DOHH2 (cell line): ENCODE data around the gene CLK3.

ENCODE experiments used
- EZH2phosphoT487 ChIP-seq: fragments of 200-600 bp; sonication (generic); IDR thresholded peaks from 2 replicates; pipeline ENCODE4 v1.6.1; 2017; ENCODE audit warnings: borderline replicate concordance, mild to moderate bottlenecking, antibody characterized with exemption, low read length, moderate library complexity, mixed read lengths
- TF ChIP-seq, protein P1 (sequence below): fragments of 200-600 bp; sonication (generic); IDR thresholded peaks from one replicate; pipeline ENCODE4 v1.5.1; 2014; ENCODE audit warnings: antibody characterized with exemption, mild to moderate bottlenecking, low read depth, low read length; ENCODE audit not compliant: poor library complexity, severe bottlenecking

DNA sequence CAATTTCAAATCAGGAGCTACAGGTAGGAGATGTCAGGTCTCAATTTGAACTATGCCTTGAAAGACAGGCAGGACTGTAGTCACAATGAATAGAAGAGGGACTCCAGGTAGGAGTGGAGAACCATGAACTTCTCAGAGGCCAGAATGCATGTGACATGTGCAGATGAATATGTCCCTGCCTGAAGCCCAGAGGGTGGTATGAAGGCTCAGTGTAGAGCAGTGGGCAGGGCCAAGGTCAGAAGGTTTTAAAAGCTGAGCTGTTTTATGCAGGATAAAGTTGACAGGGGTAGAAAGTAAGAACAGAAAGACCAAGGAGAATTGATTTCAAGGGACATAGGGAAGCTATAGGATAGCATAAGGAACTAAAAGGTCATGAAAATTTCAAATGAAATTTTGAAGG lies 30.8 kb downstream of the CLK3 start:
- TF ChIP-seq, protein P1, sequence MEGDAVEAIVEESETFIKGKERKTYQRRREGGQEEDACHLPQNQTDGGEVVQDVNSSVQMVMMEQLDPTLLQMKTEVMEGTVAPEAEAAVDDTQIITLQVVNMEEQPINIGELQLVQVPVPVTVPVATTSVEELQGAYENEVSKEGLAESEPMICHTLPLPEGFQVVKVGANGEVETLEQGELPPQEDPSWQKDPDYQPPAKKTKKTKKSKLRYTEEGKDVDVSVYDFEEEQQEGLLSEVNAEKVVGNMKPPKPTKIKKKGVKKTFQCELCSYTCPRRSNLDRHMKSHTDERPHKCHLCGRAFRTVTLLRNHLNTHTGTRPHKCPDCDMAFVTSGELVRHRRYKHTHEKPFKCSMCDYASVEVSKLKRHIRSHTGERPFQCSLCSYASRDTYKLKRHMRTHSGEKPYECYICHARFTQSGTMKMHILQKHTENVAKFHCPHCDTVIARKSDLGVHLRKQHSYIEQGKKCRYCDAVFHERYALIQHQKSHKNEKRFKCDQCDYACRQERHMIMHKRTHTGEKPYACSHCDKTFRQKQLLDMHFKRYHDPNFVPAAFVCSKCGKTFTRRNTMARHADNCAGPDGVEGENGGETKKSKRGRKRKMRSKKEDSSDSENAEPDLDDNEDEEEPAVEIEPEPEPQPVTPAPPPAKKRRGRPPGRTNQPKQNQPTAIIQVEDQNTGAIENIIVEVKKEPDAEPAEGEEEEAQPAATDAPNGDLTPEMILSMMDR = no peak
- no peak for TF ChIP-seq EZH2phosphoT487
